MM.1S (cell line): ENCODE measurements around the gene SMOC2.

Experiments used
- EZH2 ChIP-seq: fragments of 300-600 bp; sonication (generic); optimal IDR thresholded peaks from 2 replicates; pipeline ENCODE3; 2017; ENCODE audit warnings: low read depth, mild to moderate bottlenecking, antibody characterized with exemption, low read length, mixed read lengths
- EZH2phosphoT487 ChIP-seq: fragments of 300-600 bp; sonication (generic); IDR thresholded peaks from 2 replicates; pipeline ENCODE4 v1.6.1; 2018; ENCODE audit warnings: antibody characterized with exemption, low read length

- TF ChIP-seq EZH2, result no peak
- TF ChIP-seq EZH2phosphoT487, result no peak
Measured at GRCh38 chr6:168456907-168457652, 16.1 kb downstream of the SMOC2 start.
